GM12878 (cell line): ENCODE measurements around the gene WNT7A. TPM values are rescaled to one million over a fixed set of nuclear protein-coding genes. Genes with fewer than 3 reads are reported as not detected.

Experiments used
- ATAC-seq: fragments of 200-7000 bp; cut with Tn5 transposase; 3 replicates; pipeline ENCODE4 v1.9.1; 2020; ENCODE audit warnings: mild to moderate bottlenecking, moderate library complexity
- BruUV-seq: library from RNA; stranded (reverse); fragments of 400-500 nt; replicated peaks from 2 replicates; lab custom pipeline; 2021; lab: Mats Ljungman, UMichigan
- CTCF ChIA-PET: fragments of 300-600 bp; sonication (Branson Sonifier 250); formaldehyde crosslinking; extraction: SDS; loops from one replicate; lab custom pipeline; 2021; ENCODE audit warnings: inconsistent platforms; lab: Yijun Ruan, JAX
- POLR2A ChIA-PET: fragments of 350-600 bp; formaldehyde crosslinking; extraction: SDS; loops from one replicate; lab custom pipeline; 2021; ENCODE audit warnings: inconsistent platforms; lab: Charles Lee
- RAD21 ChIA-PET: fragments of 300-600 bp; sonication (Branson Sonifier 250); formaldehyde crosslinking; loops from one replicate; lab custom pipeline; 2023; ENCODE audit warnings: antibody characterized with exemption; ENCODE audit not compliant: unreplicated experiment; lab: Charles Lee
- SMC1A ChIA-PET: fragments of 300-600 bp; sonication (Branson Sonifier 250); formaldehyde crosslinking; loops from one replicate; lab custom pipeline; 2023; ENCODE audit not compliant: unreplicated experiment, uncharacterized antibody; lab: Charles Lee
- DNase-seq: peaks from one replicate; pipeline ENCODE4 v3.0.0-alpha.2; 2011; ENCODE audit warnings: low read depth, low spot score
- FAIRE-seq: peaks from 3 replicates; lab custom pipeline; 2011; peaks lifted over from hg19 to GRCh38; lab: Jason Lieb, UNC
- H2AFZ ChIP-seq: 2 replicates; pipeline ENCODE4 v1.6.0; 2011; ENCODE audit warnings: low read depth, low read length, control low read depth; ENCODE audit not compliant: control insufficient read depth
- H3K27ac ChIP-seq: 2 replicates; pipeline ENCODE4 v1.5.1; 2011; ENCODE audit warnings: control low read depth; ENCODE audit not compliant: control insufficient read depth, insufficient read depth
- H3K27me3 ChIP-seq, 2 experiments: replicated peaks in 1 of 2; 2 replicates each; pipeline versions ENCODE4 v1.6.0 to v1.6.1; 2011; ENCODE audit warnings: low read length in 1 of 2; ENCODE audit not compliant: control insufficient read depth in 2 of 2, insufficient read depth in 2 of 2
- H3K36me3 ChIP-seq, 2 experiments: 2 replicates each; pipeline ENCODE4 v1.5.1; 2011; ENCODE audit warnings: low read length in 1 of 2; ENCODE audit not compliant: control insufficient read depth in 2 of 2, insufficient read depth in 2 of 2
- H3K4me1 ChIP-seq: 2 replicates; pipeline ENCODE4 v1.6.1; 2011; ENCODE audit warnings: mild to moderate bottlenecking, low read length, moderate library complexity, mixed read lengths; ENCODE audit not compliant: control insufficient read depth, insufficient read depth
- H3K4me2 ChIP-seq: 2 replicates; pipeline ENCODE4 v1.6.0; 2011; ENCODE audit warnings: control low read depth; ENCODE audit not compliant: control insufficient read depth, insufficient read depth
- H3K4me3 ChIP-seq: fragments of 200-600 bp; sonication (generic); 2 replicates; pipeline ENCODE4 v1.5.1; 2016
- H3K79me2 ChIP-seq: 2 replicates; pipeline ENCODE4 v1.6.0; 2011; ENCODE audit warnings: low read length; ENCODE audit not compliant: control insufficient read depth, insufficient read depth
- H3K9ac ChIP-seq: 2 replicates; pipeline ENCODE4 v1.8.0; 2011; ENCODE audit warnings: low read length, control low read depth, mixed read lengths; ENCODE audit not compliant: control insufficient read depth, insufficient read depth
- H3K9me3 ChIP-seq: replicated peaks from 3 replicates; pipeline ENCODE4 v1.5.1; 2011; ENCODE audit warnings: mild to moderate bottlenecking, low read length; ENCODE audit not compliant: control insufficient read depth, insufficient read depth
- H4K20me1 ChIP-seq: 2 replicates; pipeline ENCODE4 v1.6.0; 2011; ENCODE audit not compliant: control insufficient read depth, insufficient read depth
- CHD4 ChIP-seq: fragments of 200-600 bp; sonication (generic); IDR thresholded peaks from 2 replicates; pipeline ENCODE4 v1.6.1; 2016; ENCODE audit warnings: mild to moderate bottlenecking
- EP300 ChIP-seq, 2 experiments: fragments of 150-350 bp in 1 of 2; IDR thresholded peaks; 2 replicates each; pipeline ENCODE4 v1.6.1; 2011 to 2012; ENCODE audit warnings: low read depth in 2 of 2, low read length in 2 of 2, borderline replicate concordance in 1 of 2, improper control_type of control experiment in 1 of 2, inconsistent platforms in 1 of 2; ENCODE audit not compliant: control insufficient read depth in 1 of 2
- MXI1 ChIP-seq: fragments of 150-350 bp; IDR thresholded peaks from 2 replicates; pipeline ENCODE4 v1.6.1; 2011; ENCODE audit warnings: low read depth, mild to moderate bottlenecking, inconsistent platforms, low read length, improper control_type of control experiment
- RB1 ChIP-seq: fragments of 450-650 bp; formaldehyde crosslinking; IDR thresholded peaks from 2 replicates; pipeline ENCODE4 v1.6.1; 2017; ENCODE audit warnings: mild to moderate bottlenecking, borderline replicate concordance
- RELA ChIP-seq: fragments of 450-650 bp; IDR thresholded peaks from 2 replicates; pipeline ENCODE4 v1.8.0; 2014; ENCODE audit warnings: borderline replicate concordance; ENCODE audit not compliant: partially characterized antibody
- RUNX3 ChIP-seq: IDR thresholded peaks from 2 replicates; pipeline ENCODE4 v1.6.1; 2012; ENCODE audit warnings: low read length, inconsistent platforms
- SMARCA5 ChIP-seq: fragments of 450-650 bp; IDR thresholded peaks from 2 replicates; pipeline ENCODE4 v1.6.1; 2017; ENCODE audit warnings: mild to moderate bottlenecking
- WGBS: methylation state at CpG from one replicate; pipeline ENCODE4 v1.1.6; 2016; ENCODE audit warnings: low lambda C conversion rate; ENCODE audit not compliant: insufficient replicate concordance, insufficient coverage; ENCODE audit errors: missing lambda C conversion rate; 5-methylcytosine and 5-hydroxymethylcytosine counted together
- in situ Hi-C: fragments of 300-500 bp; cut with MboI; formaldehyde crosslinking; loops from 9 replicates; pipeline ENCODE4 v1.14.3; 2018; ENCODE audit warnings: mixed read lengths
- intact Hi-C: fragments of 100-400 bp; cut with micrococcal nuclease; formaldehyde crosslinking; loops from one replicate; pipeline ENCODE4 v1.14.2; 2022; ENCODE audit not compliant: unreplicated experiment
- polyA plus RNA-seq, 11 experiments: library from polyadenylated mRNA; depleted of rRNA in 4 of 11; unstranded in 6 of 11; stranded (reverse) in 5 of 11; fragments of >200 nt; fragmentation: Nextera tagmentation in 4 of 11; fragmentation: Illumina TruSeq in 1 of 11; extraction: Ambion mirVana in 4 of 11; extraction: Trizol in 1 of 11; gene quantifications; 1 replicate in 1 of 11; 2 replicates in 10 of 11; pipeline versions ENCODE4 v1.2.1 to v1.2.3, GENCODE V29; 2011 to 2016; ENCODE audit warnings: inconsistent platforms in 2 of 11, missing spikeins in 2 of 11, low read depth in 1 of 11
- total RNA-seq, 4 experiments: library from RNA; depleted of rRNA in 3 of 4; stranded (reverse); fragments of >200 nt in 3 of 4; fragmentation: Illumina TruSeq in 1 of 4; extraction: Trizol in 1 of 4; gene quantifications; 2 replicates each; pipeline versions ENCODE4 v1.2.1 to v1.2.3, GENCODE V29; 2013 to 2021
- TF ChIP-seq, protein P1 (sequence below): fragments of 450-650 bp; IDR thresholded peaks from 2 replicates; pipeline ENCODE4 v1.6.1; 2017; ENCODE audit warnings: mild to moderate bottlenecking
- TF ChIP-seq, protein P2 (sequence below): fragments of 450-650 bp; formaldehyde crosslinking; IDR thresholded peaks from 2 replicates; pipeline ENCODE4 v1.5.0; 2022; ENCODE audit warnings: mild to moderate bottlenecking, missing genetic modification characterization
- TF ChIP-seq, protein P3 (sequence below): IDR thresholded peaks from 2 replicates; pipeline ENCODE4 v1.6.1; 2011; ENCODE audit warnings: low read depth, low read length, improper control_type of control experiment, borderline replicate concordance
- TF ChIP-seq, protein P4 (sequence below): fragments of 450-650 bp; IDR thresholded peaks from 2 replicates; pipeline ENCODE4 v1.6.1; 2018; ENCODE audit warnings: mild to moderate bottlenecking, low read depth, moderate library complexity; ENCODE audit not compliant: partially characterized antibody
- TF ChIP-seq, protein P5 (sequence below): fragments of 450-650 bp; IDR thresholded peaks from 2 replicates; pipeline ENCODE4 v1.6.1; 2016; ENCODE audit warnings: mild to moderate bottlenecking

The WNT7A gene
- total and polyA plus RNA-seq, 10 of the 15 experiments (the other 5 are each of a cell fraction or from before 2014, with no cell fraction given), result 0.08 TPM; not detected in 9

DNA sequence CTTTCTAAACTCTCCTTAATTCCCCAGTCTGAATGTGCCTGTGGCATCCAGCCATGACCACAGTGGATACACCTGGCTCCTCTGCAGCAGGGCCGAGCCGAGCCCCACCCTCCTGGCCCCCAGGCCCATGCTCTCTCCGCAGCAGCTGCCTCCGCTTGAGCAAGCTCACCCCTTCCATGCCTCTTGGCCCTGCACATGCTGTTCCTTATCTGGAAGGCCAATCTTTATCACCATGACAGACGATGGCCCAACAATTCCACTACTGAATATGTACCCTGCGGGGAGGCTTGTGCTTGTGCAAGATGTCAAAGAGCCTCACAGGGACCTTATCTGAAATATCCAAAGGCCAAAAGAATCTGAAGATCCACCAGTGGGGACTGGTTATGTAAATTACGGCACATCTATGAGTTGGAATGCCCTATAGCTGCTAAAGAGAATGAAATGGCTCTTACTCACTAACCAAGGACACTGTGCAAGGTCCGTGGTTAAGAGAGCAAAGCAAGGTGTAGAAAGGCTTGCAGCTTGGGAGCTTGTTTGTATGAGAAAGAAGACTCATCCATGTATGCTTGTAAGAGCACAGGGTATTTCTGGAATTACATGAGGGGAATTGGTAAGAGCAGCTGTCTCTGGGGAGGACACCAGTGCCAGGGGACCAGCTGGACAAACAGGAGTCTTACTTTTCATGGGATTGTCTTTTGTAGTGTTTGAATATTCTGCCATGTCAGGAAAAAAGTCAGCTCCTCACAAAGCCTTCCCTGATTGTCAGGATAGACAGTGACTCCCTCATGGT lies 55.2 kb downstream of the WNT7A start:
- Histone ChIP-seq H3K36me3 (no peaks in the 10 kb centered on the region), H3K4me2 (no peak overlapping the region), H3K4me1 (no peaks in the 10 kb centered on the region), H3K4me3 (no peak overlapping the region), H3K79me2 (no peaks in the 10 kb centered on the region), H3K27me3 (no peaks in the 10 kb centered on the region), H3K9ac (no peak overlapping the region), H3K27ac (no peak overlapping the region), H3K9me3 (no peaks in the 10 kb centered on the region; the same call in 2 of the 3 replicates), H4K20me1 (no peaks in the 10 kb centered on the region), H2AFZ (no peak overlapping the region)
- ATAC-seq (no peak), DNase-seq (no peak), FAIRE-seq (no peak)
- ChIA-PET POLR2A (no interaction called here), SMC1A (interaction anchor here (1.7 kb wide), 1 partner anchor 19 kb away, joined by 6 read pairs; no protein-coding TSS in a partner anchor), RAD21 (no interaction called here), CTCF (no interaction called here)
- intact Hi-C loops (no loop called here), in situ Hi-C loops (no loop called here)
- WGBS, result 31% methylated on average over 8 of the region's 8 CpGs
- no TSS peak for BruUV-seq
- TF ChIP-seq, protein P1, sequence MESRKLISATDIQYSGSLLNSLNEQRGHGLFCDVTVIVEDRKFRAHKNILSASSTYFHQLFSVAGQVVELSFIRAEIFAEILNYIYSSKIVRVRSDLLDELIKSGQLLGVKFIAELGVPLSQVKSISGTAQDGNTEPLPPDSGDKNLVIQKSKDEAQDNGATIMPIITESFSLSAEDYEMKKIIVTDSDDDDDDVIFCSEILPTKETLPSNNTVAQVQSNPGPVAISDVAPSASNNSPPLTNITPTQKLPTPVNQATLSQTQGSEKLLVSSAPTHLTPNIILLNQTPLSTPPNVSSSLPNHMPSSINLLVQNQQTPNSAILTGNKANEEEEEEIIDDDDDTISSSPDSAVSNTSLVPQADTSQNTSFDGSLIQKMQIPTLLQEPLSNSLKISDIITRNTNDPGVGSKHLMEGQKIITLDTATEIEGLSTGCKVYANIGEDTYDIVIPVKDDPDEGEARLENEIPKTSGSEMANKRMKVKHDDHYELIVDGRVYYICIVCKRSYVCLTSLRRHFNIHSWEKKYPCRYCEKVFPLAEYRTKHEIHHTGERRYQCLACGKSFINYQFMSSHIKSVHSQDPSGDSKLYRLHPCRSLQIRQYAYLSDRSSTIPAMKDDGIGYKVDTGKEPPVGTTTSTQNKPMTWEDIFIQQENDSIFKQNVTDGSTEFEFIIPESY, result no peak
- no peak for TF ChIP-seq SMARCA5
- no peak for TF ChIP-seq EP300 (IDR thresholded peaks at IDR 0.05; ENCODE audit: borderline replicate concordance in 1 of 2, control insufficient read depth in 1 of 2, low read depth in 2 of 2, low read length in 2 of 2)
- no peak for TF ChIP-seq RUNX3
- TF ChIP-seq, protein P2, sequence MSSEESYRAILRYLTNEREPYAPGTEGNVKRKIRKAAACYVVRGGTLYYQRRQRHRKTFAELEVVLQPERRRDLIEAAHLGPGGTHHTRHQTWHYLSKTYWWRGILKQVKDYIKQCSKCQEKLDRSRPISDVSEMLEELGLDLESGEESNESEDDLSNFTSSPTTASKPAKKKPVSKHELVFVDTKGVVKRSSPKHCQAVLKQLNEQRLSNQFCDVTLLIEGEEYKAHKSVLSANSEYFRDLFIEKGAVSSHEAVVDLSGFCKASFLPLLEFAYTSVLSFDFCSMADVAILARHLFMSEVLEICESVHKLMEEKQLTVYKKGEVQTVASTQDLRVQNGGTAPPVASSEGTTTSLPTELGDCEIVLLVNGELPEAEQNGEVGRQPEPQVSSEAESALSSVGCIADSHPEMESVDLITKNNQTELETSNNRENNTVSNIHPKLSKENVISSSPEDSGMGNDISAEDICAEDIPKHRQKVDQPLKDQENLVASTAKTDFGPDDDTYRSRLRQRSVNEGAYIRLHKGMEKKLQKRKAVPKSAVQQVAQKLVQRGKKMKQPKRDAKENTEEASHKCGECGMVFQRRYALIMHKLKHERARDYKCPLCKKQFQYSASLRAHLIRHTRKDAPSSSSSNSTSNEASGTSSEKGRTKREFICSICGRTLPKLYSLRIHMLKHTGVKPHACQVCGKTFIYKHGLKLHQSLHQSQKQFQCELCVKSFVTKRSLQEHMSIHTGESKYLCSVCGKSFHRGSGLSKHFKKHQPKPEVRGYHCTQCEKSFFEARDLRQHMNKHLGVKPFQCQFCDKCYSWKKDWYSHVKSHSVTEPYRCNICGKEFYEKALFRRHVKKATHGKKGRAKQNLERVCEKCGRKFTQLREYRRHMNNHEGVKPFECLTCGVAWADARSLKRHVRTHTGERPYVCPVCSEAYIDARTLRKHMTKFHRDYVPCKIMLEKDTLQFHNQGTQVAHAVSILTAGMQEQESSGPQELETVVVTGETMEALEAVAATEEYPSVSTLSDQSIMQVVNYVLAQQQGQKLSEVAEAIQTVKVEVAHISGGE (CRISPR knock-in tag), result no peak
- TF ChIP-seq, protein P3, sequence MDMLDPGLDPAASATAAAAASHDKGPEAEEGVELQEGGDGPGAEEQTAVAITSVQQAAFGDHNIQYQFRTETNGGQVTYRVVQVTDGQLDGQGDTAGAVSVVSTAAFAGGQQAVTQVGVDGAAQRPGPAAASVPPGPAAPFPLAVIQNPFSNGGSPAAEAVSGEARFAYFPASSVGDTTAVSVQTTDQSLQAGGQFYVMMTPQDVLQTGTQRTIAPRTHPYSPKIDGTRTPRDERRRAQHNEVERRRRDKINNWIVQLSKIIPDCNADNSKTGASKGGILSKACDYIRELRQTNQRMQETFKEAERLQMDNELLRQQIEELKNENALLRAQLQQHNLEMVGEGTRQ, result no peak
- TF ChIP-seq MXI1, result no peak
- TF ChIP-seq, protein P4, sequence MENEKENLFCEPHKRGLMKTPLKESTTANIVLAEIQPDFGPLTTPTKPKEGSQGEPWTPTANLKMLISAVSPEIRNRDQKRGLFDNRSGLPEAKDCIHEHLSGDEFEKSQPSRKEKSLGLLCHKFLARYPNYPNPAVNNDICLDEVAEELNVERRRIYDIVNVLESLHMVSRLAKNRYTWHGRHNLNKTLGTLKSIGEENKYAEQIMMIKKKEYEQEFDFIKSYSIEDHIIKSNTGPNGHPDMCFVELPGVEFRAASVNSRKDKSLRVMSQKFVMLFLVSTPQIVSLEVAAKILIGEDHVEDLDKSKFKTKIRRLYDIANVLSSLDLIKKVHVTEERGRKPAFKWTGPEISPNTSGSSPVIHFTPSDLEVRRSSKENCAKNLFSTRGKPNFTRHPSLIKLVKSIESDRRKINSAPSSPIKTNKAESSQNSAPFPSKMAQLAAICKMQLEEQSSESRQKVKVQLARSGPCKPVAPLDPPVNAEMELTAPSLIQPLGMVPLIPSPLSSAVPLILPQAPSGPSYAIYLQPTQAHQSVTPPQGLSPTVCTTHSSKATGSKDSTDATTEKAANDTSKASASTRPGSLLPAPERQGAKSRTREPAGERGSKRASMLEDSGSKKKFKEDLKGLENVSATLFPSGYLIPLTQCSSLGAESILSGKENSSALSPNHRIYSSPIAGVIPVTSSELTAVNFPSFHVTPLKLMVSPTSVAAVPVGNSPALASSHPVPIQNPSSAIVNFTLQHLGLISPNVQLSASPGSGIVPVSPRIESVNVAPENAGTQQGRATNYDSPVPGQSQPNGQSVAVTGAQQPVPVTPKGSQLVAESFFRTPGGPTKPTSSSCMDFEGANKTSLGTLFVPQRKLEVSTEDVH, result no peak
- TF ChIP-seq RB1, result no peak
- TF ChIP-seq, protein P5, sequence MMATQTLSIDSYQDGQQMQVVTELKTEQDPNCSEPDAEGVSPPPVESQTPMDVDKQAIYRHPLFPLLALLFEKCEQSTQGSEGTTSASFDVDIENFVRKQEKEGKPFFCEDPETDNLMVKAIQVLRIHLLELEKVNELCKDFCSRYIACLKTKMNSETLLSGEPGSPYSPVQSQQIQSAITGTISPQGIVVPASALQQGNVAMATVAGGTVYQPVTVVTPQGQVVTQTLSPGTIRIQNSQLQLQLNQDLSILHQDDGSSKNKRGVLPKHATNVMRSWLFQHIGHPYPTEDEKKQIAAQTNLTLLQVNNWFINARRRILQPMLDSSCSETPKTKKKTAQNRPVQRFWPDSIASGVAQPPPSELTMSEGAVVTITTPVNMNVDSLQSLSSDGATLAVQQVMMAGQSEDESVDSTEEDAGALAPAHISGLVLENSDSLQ, result no peak
- TF ChIP-seq CHD4, result no peak
- TF ChIP-seq RELA, result no peak
